ENCODE measurements around the gene MTHFD1.
A peak's percentile ranks its signal among the peaks of the same experiment; 100 is the strongest.

Gene MTHFD1

DNA sequence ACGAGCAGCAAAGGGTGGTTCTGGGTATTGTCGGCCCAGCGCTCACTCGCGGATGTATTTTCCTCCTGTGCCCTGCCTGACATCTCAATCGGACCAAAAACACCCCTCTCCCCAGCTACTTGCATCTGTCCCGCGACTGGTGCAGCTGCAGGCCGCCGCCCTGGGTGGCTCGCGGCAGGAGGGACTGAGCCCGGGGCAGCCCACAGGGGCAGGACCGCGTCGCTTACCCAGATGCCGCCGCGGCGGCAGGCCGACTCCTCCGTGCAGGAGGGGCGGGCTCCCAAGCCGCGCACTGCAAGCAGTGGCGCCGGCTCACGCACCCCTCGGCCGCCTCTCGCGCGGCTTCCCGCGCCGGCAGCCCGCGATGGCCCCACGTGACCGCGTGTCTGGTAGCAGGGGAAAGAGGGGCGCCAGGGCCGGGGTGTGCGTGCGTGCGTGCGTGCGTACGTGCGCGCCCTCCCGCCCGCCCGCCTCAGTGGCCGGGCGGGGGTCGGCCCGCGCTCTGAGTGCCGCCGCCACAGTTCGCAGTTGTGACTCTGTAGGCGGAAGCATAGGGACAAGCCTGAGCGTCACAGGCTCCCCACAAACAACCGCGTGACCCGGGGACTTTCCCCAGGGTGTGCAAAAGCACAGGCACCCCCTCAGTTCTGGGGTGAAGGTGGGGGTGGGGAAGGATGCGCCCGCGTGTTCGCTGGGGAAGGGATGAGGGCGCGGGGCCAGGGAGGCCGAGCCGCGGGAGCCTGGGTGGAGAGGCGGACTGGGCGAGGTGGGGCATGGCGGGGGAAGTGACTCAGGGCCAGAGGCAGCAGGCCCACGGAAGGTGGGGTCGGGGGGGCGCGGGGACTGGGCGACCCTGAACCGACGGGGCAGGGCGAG is 115.5 kb downstream of the MTHFD1 start, which contains the start of gene ZBTB25:
TSS of gene ZBTB25 (minus strand) at position 405 of the 876 bp plus-strand sequence. CDS start 13,305 bp downstream, outside the sequence.
- TF ChIP-seq, protein P1, sequence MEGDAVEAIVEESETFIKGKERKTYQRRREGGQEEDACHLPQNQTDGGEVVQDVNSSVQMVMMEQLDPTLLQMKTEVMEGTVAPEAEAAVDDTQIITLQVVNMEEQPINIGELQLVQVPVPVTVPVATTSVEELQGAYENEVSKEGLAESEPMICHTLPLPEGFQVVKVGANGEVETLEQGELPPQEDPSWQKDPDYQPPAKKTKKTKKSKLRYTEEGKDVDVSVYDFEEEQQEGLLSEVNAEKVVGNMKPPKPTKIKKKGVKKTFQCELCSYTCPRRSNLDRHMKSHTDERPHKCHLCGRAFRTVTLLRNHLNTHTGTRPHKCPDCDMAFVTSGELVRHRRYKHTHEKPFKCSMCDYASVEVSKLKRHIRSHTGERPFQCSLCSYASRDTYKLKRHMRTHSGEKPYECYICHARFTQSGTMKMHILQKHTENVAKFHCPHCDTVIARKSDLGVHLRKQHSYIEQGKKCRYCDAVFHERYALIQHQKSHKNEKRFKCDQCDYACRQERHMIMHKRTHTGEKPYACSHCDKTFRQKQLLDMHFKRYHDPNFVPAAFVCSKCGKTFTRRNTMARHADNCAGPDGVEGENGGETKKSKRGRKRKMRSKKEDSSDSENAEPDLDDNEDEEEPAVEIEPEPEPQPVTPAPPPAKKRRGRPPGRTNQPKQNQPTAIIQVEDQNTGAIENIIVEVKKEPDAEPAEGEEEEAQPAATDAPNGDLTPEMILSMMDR (conservative IDR thresholded peaks at IDR 0.05; ENCODE audit: low read length) = no peak
- peak; percentile 95 for DNase-seq (ENCODE audit: low read depth)
- peak within 1 kb of the TSS; percentile 94 for H3K4me3 ChIP-seq (ENCODE audit: low read length)

DNA sequence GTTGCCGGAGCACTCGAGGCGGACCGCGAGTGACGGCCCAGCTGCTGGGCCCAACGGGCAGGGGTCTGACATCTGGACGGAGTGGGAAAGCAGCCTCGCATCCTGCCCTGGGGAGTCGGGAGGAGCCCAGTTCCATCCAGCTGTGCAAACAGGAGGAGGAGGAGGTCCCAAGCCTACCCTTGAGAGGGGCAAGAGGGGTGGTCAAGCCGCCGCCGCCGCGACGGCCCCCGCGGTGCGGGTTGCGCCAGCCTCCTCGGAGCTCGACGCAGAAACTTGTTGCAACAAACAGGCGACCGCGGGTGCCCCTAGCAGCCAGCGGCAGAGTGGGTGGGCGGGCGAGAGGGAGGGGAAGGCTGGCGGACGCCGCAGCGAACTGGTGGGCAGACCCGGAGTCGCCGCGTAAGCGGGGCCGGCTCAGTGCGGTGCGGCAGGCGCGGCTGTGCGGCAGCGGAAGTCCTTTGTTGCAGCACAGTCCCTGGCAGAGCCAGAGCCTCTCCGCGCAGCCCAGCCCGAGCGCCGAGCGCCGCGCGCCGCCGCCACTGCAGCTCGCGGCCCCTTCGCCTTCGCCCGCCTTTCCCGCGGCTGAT is 116.2 kb downstream of the MTHFD1 start, which contains the start of gene ZBTB1:
TSS of gene ZBTB1 (plus strand) at position 461 of the 587 bp plus-strand sequence. CDS start 16,735 bp downstream, outside the sequence.
- peak within 1 kb of the TSS; percentile 86 for H3K4me3 ChIP-seq (ENCODE audit: low read length)
- TF ChIP-seq, protein P1 (conservative IDR thresholded peaks at IDR 0.05; ENCODE audit: low read length) = no peak
- DNase-seq (ENCODE audit: low read depth) = peak; percentile 92

DNA sequence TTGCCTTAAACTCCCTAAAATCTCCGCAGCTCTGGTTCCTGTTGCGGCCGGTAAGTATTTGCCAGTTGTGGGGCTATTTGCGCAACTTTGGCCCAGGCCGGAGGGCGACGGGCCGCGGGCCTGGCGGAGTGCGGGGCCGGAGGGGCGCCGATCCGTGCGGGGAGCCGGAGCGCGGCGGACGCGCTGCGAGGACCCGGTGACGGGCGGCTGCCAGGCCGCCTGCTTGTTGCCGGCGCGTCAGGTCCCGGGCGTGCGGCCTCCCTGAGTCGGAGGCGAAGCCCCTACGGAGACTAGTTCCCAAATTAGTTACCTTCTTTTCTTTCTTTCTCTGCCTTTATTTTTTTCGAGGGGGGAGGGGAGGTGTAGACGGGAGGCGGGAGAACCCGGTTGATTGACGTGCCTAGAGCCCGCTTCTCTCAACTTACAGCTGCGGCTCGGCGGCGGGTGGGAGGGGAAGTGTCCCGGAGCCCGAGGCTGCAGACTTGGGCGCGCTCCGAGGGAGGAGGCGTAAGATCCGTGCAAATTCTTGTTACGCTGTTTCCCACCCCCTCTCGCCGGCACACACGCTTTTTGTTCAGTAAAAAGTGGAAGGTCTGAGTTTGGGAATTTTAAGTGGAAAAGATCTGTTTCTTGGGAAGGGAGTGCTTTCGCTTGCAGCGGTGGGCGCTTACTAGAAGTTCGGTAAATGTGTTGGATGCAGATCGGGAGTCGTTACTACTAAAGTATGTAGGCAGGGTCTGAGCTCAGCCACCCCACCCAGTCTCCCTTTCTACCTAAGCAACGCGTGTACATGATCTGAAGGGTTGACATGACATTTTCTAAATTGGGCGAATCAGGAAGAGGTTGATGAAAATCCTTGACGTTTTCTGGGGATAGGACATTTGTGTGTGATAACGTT is 117.0 kb downstream of the MTHFD1 start:
- peak overlapping the region; percentile 86 for H3K4me3 ChIP-seq (ENCODE audit: low read length)
- TF ChIP-seq, protein P1 (conservative IDR thresholded peaks at IDR 0.05; ENCODE audit: low read length) = no peak
- peak; percentile 85 for DNase-seq (ENCODE audit: low read depth)

DNA sequence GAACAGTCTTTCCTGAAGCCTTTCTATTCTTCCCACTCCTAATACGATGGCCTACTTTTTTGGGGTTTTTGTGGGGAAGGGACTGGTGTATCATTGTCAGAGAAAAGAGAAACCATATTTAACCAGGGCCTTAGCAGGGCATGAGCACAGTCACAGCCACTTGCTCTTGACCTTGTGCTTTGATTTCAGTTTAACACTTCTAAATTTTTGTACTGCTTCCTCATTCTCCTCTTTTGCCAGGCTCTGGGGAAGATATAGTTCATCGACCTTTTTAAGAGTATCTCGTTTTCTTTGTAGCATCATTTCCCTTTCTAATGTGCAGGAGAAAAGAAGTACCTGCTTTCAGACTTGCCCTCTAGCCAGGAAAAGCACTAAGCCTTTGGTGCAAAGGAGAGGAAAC is 118.6 kb downstream of the MTHFD1 start:
- H3K4me3 ChIP-seq (ENCODE audit: low read length) = peak overlapping the region; percentile 36
- DNase-seq (ENCODE audit: low read depth) = no peak

DNA sequence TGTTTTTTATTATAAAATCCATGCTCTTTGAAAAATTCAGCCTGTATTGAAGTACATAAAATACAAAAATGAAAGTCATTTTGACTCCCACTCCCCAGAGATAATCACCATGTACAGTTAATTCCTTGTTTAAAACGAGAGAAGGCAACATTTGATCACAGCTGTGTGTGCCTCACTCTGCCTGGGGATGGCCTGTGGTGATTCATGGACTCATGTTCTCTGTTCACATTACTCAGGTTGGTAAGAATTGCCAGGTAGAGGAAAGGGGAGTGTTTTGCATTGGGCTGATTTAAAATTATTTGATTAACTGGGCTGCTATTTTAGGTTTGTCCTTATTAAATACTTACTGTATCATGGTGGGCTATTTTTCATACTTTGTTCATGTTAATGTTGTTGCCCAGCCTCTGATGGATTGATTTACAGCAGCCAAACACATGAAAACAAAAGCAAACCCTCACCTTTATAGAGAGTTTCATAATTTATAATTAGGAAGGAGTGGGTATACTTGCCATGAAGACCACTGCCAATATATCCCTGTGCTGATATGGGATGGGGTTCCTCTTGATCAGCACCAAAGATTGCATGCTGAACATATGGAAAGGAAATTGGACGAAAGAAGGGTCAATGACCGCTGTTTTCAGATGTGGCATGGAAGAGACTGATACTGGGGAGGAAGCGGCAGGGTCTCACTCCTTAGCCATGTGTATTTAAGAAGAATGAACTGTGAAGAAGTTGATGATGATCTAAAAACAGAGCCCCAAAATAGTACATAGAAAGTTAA is 119.4 kb downstream of the MTHFD1 start:
- peak overlapping the region; percentile 36 for H3K4me3 ChIP-seq (ENCODE audit: low read length)
- TF ChIP-seq, protein P1 (conservative IDR thresholded peaks at IDR 0.05; ENCODE audit: low read length) = no peak

More for the DNA sequence above, 118.6 kb downstream of the MTHFD1 start:
- TF ChIP-seq, protein P1 (conservative IDR thresholded peaks at IDR 0.05; ENCODE audit: low read length) = no peak

DNA sequence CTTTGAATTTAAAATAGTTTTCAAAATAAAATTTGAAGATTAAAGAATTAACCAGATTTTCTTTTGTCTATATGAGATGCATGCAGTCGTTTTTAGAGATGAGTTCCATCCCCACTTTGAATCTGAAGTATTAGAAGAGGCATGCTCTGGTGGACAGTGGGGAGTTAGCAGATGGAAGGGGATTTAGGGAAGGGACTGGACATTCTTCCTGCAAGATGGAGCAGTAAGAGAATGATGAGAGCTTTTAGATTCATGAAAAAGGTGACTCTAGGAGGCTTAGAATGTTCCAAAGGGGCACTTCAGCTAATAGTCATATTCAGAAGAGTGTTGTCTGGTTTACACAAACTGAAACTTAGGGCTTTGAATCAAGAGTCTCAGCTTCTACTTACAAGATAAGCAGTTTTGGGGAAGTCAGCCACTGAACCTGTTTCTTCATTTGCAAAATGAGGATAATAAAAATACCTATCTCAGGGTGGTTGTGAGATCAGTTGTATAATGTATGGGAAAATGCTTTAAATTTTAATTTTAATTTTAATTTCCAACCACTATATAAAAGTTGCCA is 120.1 kb downstream of the MTHFD1 start:
- no peak overlapping the region for H3K4me3 ChIP-seq (ENCODE audit: low read length)
- DNase-seq (ENCODE audit: low read depth) = no peak

More for the DNA sequence above, 119.4 kb downstream of the MTHFD1 start:
- DNase-seq (ENCODE audit: low read depth) = no peak

More for the DNA sequence above, 120.1 kb downstream of the MTHFD1 start:
- TF ChIP-seq, protein P1 (conservative IDR thresholded peaks at IDR 0.05; ENCODE audit: low read length) = no peak
